ENCODE results near the gene ETV1.

The ETV1 gene

GRCh38 chr7:13989126-13989948, at the start of gene ETV1:
Gene ETV1 (minus strand): TSS chr7:13989666. CDS start chr7:13989052, 614 bp downstream.
- DNase-seq, result peak; percentile 59

GRCh38 chr7:14024406-14024805, 34.9 kb upstream of the ETV1 start:
- DNase-seq, result no peak

GRCh38 chr7:14023838-14024237, 34.4 kb upstream of the ETV1 start:
- DNase-seq, result peak; percentile 82

- DNase-seq, result no peak
Measured at GRCh38 chr7:14023342-14023741, 33.9 kb upstream of the ETV1 start.

- DNase-seq, result peak; percentile 23
Measured at GRCh38 chr7:14021069-14021468, 31.6 kb upstream of the ETV1 start.

GRCh38 chr7:14020339-14020900, 31.0 kb upstream of the ETV1 start:
- DNase-seq, result no peak

GRCh38 chr7:14018751-14019150, 29.3 kb upstream of the ETV1 start:
- no peak for DNase-seq

- no peak for DNase-seq
Measured at GRCh38 chr7:14016950-14017349, 27.5 kb upstream of the ETV1 start.

GRCh38 chr7:14013898-14014297, 24.4 kb upstream of the ETV1 start:
- no peak for DNase-seq

GRCh38 chr7:14009453-14010418, 20.3 kb upstream of the ETV1 start:
- no peak for DNase-seq

GRCh38 chr7:14001139-14001538, 11.7 kb upstream of the ETV1 start:
- DNase-seq, result no peak

- no peak for DNase-seq
Measured at GRCh38 chr7:14000247-14000646, 10.8 kb upstream of the ETV1 start.

GRCh38 chr7:13998866-13999265, 9.4 kb upstream of the ETV1 start:
- no peak for DNase-seq

GRCh38 chr7:13992596-13992964, 3.1 kb upstream of the ETV1 start:
- no peak for DNase-seq

GRCh38 chr7:13991791-13992595, 2.5 kb upstream of the ETV1 start:
- DNase-seq, result no peak

GRCh38 chr7:13990984-13991790, 1.7 kb upstream of the ETV1 start:
- DNase-seq, result peak; percentile 100

- no peak for DNase-seq
Measured at GRCh38 chr7:13990319-13990983, 985 bp upstream of the ETV1 start.

- peak; percentile 14 for DNase-seq
Measured at GRCh38 chr7:13989949-13990305, 461 bp upstream of the ETV1 start.

GRCh38 chr7:13988731-13989125, 738 bp downstream of the ETV1 start:
- no peak for DNase-seq

- no peak for DNase-seq
Measured at GRCh38 chr7:13988065-13988464, 1.4 kb downstream of the ETV1 start.

- DNase-seq, result no peak
Measured at GRCh38 chr7:13987395-13987794, 2.1 kb downstream of the ETV1 start.

All from NCI-H226 (cell line).